Islet of Langerhans (tissue), 1 donor: ENCODE results near the gene CREB3L2.
"Not testable (repeated sequence)": the region's sequence is repeated elsewhere in the genome, so short reads cannot be mapped to it uniquely, and the experiment has no call there.

Experiments
- FAIRE-seq: peaks from one replicate; lab custom pipeline; 2011; peaks lifted over from hg19 to GRCh38; lab: Jason Lieb, UNC

Gene CREB3L2

DNA sequence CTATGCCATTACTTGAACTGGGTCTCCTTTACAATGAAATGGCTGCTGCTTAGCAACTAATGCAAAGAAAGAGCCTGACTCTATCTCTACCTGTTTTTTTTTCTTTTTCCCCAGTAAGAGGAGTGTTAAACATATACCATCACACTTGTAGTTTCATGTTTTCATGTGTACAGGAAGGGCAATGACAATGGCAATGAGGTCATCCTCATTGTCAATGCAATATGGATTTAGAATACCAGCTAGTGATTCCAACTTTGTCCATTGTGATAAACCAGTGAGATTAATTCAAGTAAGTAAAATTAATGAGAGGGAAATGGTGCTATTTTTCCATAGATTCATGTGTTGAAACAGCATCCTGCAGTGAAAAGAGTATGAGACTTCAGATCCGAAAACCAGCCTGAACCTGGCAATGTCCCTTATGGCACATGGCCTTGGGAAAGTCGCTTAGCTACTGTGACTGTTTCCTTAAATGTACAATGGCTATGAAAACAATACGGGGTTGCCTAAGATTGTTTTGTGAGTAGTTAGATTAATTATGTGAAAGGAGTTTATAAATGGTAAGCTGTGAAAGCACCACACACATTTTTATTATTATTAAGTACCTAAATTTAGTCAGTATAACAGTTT lies 166.3 kb downstream of the CREB3L2 start:
- no peak for FAIRE-seq

- FAIRE-seq: no peak
Measured at GRCh38 chr7:137834552-137834951, 167.3 kb downstream of the CREB3L2 start.

GRCh38 chr7:137832990-137833389 lies 168.9 kb downstream of the CREB3L2 start:
- FAIRE-seq: not testable (repeated sequence)

- no peak for FAIRE-seq
Measured at GRCh38 chr7:137832382-137832781, 169.5 kb downstream of the CREB3L2 start.

DNA sequence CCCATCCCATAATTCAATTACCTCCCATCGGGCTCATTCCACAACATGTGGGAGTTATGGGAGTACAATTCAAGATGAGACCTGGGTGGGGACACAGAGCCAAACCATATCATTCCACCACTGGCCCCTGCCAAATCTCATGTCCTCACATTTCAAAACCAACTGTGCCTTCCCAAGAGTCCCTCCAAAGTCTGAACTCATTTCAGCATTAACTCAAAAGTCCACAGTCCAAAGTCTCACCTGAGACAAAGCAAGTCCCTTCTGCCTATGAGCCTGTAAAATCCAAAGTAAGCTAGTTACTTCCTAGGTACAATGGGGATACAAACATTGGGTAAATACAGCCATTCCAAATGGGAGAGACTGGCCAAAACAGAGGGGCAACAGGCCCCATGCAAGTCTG lies 170.3 kb downstream of the CREB3L2 start:
- FAIRE-seq: not testable (repeated sequence)

GRCh38 chr7:137829337-137829992 lies 172.4 kb downstream of the CREB3L2 start:
- FAIRE-seq: no peak

- no peak for FAIRE-seq
Measured at GRCh38 chr7:137828456-137828855, 173.4 kb downstream of the CREB3L2 start.

DNA sequence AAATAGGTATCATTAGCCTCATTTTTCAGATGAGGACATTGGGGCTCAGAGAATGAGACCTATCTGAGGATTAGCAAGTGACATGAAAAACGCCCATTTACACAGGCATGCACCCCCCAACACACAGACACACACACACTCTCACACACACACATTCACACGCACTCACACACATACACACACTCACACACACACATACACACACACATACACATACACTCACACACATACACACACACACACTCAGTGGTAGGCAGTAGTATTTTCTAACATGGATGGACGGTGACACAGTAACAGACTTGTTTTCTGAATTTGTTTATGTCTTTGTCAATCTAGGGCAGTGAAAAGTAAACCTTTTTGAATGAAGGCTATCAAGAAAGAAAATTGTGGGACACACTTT lies 176.4 kb downstream of the CREB3L2 start:
- no peak for FAIRE-seq
